ENCODE results near the gene SKI. TPM values are rescaled to one million over a fixed set of nuclear protein-coding genes. Genes with fewer than 3 reads are reported as not detected.
A peak's percentile ranks its signal among the peaks of the same experiment; 100 is the strongest.

The SKI gene
- total RNA-seq, 3 donors from 2014 or later, result 26.8 to 86.6 (median 29.0) TPM

DNA sequence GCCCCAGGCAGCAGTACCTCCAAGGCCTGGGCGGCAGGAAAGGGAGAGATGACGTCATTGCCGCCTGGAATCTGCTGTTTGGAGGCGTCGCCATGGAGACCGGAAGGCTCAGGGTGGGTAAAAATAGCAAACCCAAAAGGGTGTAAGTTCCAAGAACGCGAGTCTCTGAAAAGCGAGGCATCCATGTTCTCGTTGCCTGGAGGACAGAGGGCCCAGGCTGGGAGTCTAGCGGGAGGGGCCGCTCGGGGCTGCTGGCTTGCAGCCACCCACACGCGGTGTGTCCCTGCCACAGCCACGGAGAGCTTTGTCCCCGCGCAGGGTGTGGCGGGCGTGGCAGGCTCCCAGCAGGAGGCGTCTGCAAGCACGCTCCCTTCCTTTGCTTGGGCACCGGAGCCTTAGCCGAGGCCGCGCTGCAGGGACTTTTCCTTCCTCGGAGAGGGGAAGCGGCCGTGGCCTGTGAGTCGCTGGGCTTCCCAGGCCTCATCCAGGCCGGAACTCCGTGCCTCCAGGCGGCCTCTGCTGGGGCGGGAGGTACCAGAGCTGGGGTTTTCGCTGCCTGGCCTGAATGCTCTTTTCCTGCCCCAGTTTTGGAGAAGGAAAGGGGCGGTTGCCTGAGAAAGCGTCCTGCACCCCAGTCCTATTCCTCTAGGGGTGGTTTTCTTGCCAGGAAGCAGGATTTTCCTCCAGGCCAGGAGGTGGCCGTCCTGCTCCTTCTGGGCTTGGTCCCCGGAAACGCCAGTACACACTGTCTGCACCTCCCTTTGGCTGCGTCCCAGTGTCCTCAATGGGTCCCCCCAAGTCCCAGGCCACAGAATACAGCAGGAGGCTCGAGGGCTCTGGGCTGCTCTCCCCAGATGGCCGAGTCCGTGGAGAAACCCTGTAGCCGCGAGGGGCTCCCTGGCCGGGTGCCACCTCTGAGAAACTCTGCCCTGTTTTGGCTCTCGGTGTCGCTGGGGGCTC is 15.3 kb upstream of the SKI start:
- no peaks in the 10 kb centered on the region for H3K36me3 ChIP-seq (ENCODE audit: low read depth)
- intact Hi-C loops (cut with DNase I, micrococcal nuclease), result no loop called here
- peaks cover 29% of the 10 kb centered on the region for H3K4me1 ChIP-seq (ENCODE audit: low read depth)
- no peak overlapping the region for H3K4me3 ChIP-seq
- no peaks in the 10 kb centered on the region for H3K9me3 ChIP-seq
- ATAC-seq (peak; percentile 85), DNase-seq (peak; percentile 82 to 90 (median 88))
- TF ChIP-seq, protein P1, sequence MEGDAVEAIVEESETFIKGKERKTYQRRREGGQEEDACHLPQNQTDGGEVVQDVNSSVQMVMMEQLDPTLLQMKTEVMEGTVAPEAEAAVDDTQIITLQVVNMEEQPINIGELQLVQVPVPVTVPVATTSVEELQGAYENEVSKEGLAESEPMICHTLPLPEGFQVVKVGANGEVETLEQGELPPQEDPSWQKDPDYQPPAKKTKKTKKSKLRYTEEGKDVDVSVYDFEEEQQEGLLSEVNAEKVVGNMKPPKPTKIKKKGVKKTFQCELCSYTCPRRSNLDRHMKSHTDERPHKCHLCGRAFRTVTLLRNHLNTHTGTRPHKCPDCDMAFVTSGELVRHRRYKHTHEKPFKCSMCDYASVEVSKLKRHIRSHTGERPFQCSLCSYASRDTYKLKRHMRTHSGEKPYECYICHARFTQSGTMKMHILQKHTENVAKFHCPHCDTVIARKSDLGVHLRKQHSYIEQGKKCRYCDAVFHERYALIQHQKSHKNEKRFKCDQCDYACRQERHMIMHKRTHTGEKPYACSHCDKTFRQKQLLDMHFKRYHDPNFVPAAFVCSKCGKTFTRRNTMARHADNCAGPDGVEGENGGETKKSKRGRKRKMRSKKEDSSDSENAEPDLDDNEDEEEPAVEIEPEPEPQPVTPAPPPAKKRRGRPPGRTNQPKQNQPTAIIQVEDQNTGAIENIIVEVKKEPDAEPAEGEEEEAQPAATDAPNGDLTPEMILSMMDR (IDR thresholded peaks at IDR 0.05), result peak; percentile 15

DNA sequence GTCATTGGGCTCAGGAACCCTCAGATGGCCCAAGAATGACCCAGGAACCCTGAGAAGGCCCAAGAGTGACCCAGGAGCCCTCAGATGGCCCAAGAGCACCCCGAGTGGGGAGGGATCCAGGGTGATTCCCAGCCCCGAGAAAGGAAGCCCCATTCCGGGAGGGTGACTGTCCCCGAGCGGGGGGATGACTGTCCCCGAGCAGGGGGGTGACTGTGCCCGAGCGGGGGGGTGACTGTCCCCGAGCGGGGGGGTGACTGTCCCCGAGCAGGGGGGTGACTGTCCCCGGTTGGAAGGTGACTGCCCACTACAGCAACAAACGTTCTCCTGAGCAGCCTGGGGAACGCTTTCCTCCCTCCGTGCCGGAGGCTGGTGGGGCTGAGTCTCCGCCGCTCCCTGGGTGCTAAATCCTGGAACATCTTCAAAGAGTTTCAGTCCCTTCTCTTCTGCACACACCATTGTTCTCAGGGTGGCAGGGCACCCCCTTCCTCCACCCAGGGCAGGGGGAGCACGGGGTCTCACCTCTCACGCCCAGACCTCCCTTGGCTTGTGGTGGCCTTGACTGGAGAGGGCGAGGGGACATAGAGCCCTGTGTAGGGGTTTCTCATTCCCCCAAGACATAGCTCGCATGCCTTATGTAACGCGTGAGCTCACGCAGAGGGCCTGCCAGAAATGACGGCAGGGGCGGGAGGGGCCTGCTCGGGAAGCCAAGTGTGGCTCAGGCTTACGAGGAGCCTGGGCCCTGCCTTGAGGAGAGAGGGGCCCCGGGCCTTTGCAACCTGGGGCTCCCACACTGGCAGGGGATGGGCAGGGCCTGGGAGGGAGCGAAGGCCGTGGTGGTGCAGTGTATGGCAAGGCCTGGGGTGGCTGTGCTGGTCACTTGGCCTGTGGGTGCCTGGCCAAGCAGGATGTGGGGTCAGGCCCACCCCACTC is 14.3 kb upstream of the SKI start:
- Histone ChIP-seq H3K4me3 (no peak overlapping the region), H3K4me1 (ENCODE audit: low read depth) (peaks cover 19% of the 10 kb centered on the region), H3K36me3 (ENCODE audit: low read depth) (no peaks in the 10 kb centered on the region), H3K9me3 (no peaks in the 10 kb centered on the region)
- DNase-seq (peak; percentile 64 to 74 (median 73)), ATAC-seq (peak; percentile 11)
- TF ChIP-seq, protein P1 (IDR thresholded peaks at IDR 0.05), result no peak
- intact Hi-C loops (cut with DNase I, micrococcal nuclease), result no loop called here

DNA sequence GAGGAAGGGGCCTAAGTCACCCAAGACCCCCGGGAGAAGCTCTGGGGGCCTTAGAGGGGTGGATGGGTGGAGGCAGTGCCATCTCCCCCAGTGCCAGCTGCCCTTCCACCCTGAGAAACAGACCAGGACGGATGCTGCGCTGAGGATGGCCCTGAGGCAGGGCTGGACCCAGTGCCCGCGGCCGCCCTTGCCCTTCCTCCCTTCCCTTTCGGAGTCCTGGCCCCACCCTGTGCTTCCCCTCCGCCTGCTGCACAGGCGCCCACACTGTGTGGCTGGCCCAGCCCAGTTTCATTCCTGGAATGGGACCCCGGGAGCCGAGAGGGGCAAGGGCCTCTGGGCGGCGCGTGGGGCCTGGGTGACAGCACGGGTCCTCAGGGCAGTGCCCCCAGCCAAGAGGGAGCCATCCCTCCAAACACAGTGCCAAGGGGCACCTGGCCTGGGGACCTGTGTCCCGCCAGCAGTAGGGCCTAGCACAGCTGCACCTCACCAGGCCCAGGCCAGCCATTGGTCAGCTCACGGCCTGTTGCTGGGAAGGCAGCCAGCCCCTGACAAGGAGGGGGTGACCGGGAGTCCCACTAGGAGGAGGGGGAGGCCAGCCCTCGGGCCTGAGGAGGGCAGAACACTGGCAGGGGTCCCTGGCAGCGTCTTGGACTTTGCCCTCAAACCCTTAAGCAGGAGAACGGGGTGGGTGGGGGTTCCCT is 13.4 kb upstream of the SKI start:
- TF ChIP-seq, protein P1 (IDR thresholded peaks at IDR 0.05), result no peak
- peak in 2 of 3 donors; percentile 49 to 58 for DNase-seq
- intact Hi-C loops (cut with DNase I, micrococcal nuclease), result no loop called here
- H3K4me1 ChIP-seq (ENCODE audit: low read depth), result peaks cover 15% of the 10 kb centered on the region
- no peaks in the 10 kb centered on the region for H3K9me3 ChIP-seq
- no peak overlapping the region for H3K4me3 ChIP-seq
- ATAC-seq, result no peak
- no peaks in the 10 kb centered on the region for H3K36me3 ChIP-seq (ENCODE audit: low read depth)

DNA sequence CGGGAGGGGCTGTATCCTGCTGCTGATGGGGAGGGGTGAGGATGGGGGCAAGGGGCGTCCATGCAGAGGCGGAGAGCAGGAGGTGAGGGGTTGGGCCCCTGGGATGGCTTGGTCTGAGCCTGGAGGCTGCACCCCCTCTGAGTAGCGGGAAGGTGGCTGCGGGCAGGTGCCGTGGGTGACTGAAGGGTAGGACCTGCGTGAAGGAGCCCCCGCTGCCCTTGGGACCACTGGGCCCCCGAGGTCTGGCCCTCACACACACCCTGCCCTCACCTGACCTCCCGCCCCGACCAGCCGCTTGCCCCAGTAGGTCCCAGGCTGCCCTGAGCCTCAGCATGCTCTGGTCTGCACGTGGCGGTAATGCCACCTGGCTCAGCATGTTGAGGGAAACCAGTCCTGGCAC is 12.8 kb upstream of the SKI start:
- peaks cover 15% of the 10 kb centered on the region for H3K4me1 ChIP-seq (ENCODE audit: low read depth)
- H3K9me3 ChIP-seq, result no peaks in the 10 kb centered on the region
- no peak overlapping the region for H3K4me3 ChIP-seq
- TF ChIP-seq, protein P1 (IDR thresholded peaks at IDR 0.05), result no peak
- ATAC-seq, result no peak
- intact Hi-C loops (cut with DNase I, micrococcal nuclease), result no loop called here
- no peaks in the 10 kb centered on the region for H3K36me3 ChIP-seq (ENCODE audit: low read depth)
- peak in 1 of 3 donors; percentile 57 for DNase-seq

Measured in mucosa of descending colon (tissue), 3 donors.